ENCODE results near the gene CNIH1.

DNA sequence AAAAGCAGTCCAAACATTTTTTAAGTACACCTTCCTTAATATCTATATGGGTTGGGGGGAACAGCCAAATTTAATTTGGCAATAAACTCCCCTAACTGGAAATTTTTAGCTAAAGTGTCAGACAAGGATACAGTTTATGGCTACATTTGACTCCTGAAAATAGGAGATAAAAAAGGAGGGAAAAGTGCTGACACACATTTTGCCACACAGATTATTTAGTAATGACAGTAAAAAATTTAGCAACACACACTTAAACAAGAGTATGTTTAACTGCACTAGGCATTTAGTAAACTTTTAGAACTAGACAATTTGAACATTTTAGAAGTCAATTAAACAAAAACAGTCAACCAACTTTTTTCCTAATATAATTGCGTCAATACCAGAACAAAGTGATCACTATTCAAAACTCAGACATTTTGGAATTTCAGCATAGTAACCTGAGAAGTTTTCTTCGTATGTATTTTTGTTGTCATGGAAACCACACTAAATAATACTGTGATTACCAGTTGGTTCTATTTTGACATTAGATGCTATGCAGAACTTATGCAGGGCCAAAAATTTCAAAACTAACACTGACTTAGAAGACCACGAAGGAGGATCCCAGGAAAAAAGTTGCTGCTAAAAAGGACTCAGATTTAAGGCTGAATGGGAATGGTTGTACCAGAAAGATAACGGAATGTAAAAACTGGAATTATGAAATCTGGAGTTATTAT lies 34.2 kb upstream of the CNIH1 start:
- TF ChIP-seq POLR2AphosphoS5 (IDR thresholded peaks at IDR 0.05), result no peak
- TF ChIP-seq POLR2A (IDR thresholded peaks at IDR 0.05), result no peak
- TF ChIP-seq, protein P1, sequence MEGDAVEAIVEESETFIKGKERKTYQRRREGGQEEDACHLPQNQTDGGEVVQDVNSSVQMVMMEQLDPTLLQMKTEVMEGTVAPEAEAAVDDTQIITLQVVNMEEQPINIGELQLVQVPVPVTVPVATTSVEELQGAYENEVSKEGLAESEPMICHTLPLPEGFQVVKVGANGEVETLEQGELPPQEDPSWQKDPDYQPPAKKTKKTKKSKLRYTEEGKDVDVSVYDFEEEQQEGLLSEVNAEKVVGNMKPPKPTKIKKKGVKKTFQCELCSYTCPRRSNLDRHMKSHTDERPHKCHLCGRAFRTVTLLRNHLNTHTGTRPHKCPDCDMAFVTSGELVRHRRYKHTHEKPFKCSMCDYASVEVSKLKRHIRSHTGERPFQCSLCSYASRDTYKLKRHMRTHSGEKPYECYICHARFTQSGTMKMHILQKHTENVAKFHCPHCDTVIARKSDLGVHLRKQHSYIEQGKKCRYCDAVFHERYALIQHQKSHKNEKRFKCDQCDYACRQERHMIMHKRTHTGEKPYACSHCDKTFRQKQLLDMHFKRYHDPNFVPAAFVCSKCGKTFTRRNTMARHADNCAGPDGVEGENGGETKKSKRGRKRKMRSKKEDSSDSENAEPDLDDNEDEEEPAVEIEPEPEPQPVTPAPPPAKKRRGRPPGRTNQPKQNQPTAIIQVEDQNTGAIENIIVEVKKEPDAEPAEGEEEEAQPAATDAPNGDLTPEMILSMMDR (IDR thresholded peaks at IDR 0.05), result no peak

Data from transverse colon (tissue), 4 donors.